Measurements from ENCODE around the gene EMID1.

GRCh38 chr22:29184849-29185490 lies 20.7 kb upstream of the EMID1 start:
- TF ChIP-seq CTCF (IDR thresholded peaks at IDR 0.05; ENCODE audit: borderline replicate concordance, extremely low read depth, low read length, poor library complexity, severe bottlenecking) (no peak), EZH2 (IDR thresholded peaks at IDR 0.05; ENCODE audit: borderline replicate concordance, low read depth, low read length, severe bottlenecking) (no peak)

Data from DND-41 (cell line).